Neutrophil (primary cell): ENCODE data around the gene CLCA4.

Experiments
- H3K27ac ChIP-seq: fragments of 200-600 bp; sonication (generic); 2 replicates; pipeline ENCODE4 v1.5.1; 2016; ENCODE audit warnings: mild to moderate bottlenecking, moderate library complexity
- H3K27me3 ChIP-seq: fragments of 200-600 bp; sonication (generic); 2 replicates; pipeline ENCODE4 v1.6.0; 2016; ENCODE audit warnings: mild to moderate bottlenecking
- H3K36me3 ChIP-seq: fragments of 200-600 bp; sonication (generic); 2 replicates; pipeline ENCODE4 v1.5.1; 2017
- H3K4me1 ChIP-seq, 2 experiments: fragments of 200-600 bp in 1 of 2; sonication (generic) in 1 of 2; 1 replicate in 1 of 2; 2 replicates in 1 of 2; pipeline versions ENCODE4 v1.5.1 to v1.6.1; 2013 to 2016; ENCODE audit warnings: low read depth in 1 of 2, low read length in 1 of 2, mild to moderate bottlenecking in 1 of 2, moderate library complexity in 1 of 2; ENCODE audit not compliant: control insufficient read depth in 1 of 2, insufficient read depth in 1 of 2
- H3K4me3 ChIP-seq, 2 experiments: fragments of 200-600 bp in 1 of 2; sonication (generic) in 1 of 2; 1 replicate in 1 of 2; 2 replicates in 1 of 2; pipeline ENCODE4 v1.5.1; 2013 to 2016; ENCODE audit warnings: low read depth in 1 of 2, low read length in 1 of 2, mild to moderate bottlenecking in 1 of 2, moderate library complexity in 1 of 2
- H3K9me3 ChIP-seq: fragments of 200-600 bp; sonication (generic); 2 replicates; pipeline ENCODE4 v1.5.1; 2016
- CTCF ChIP-seq: fragments of 200-600 bp; sonication (generic); IDR thresholded peaks from 2 replicates; pipeline ENCODE4 v1.5.1; 2016; ENCODE audit warnings: antibody characterized with exemption

Gene CLCA4

DNA sequence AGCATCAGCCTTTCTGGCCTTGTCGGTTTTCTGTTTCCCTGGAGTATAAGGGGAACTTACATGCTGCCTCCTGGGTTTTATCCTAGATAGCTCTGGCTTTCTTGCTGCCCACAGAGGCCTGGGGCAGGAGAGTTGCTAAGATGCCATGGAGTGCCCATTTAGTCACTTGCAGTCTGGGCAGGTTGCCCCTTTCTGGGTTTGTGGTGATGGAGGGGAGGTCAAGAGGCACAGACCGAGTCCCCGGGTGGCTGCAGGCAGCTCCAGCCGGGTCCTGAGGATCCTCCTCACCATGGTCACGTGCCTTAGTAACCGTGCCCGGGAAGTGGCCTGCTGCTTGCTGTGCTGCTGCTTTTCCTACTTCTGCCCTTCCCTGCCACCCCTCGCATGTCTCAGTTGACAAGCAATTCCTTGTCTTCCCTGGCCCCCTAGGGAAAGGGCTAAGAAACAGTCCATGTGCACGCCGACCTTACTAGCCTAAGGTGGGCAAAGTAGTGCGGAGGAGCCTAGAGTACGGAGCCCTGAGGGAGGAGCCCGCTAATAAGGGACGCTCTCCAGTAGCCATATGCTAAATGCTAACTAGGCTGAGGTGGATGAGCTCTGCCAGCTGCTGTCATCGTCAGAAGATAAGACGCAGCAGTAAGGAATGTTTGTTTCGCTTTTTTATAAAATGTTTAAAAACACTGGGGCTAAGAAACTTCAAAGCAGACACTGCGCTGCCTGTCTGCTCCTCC is 43.3 kb upstream of the CLCA4 start:
- Histone ChIP-seq H3K4me3 (no peak overlapping the region), H3K36me3 (no peaks in the 10 kb centered on the region), H3K4me1 (peaks cover 0 to 13% of the 10 kb centered on the region in 2 experiments), H3K9me3 (no peaks in the 10 kb centered on the region), H3K27ac (no peak overlapping the region), H3K27me3 (peaks cover 10% of the 10 kb centered on the region)
- TF ChIP-seq CTCF, result no peak

DNA sequence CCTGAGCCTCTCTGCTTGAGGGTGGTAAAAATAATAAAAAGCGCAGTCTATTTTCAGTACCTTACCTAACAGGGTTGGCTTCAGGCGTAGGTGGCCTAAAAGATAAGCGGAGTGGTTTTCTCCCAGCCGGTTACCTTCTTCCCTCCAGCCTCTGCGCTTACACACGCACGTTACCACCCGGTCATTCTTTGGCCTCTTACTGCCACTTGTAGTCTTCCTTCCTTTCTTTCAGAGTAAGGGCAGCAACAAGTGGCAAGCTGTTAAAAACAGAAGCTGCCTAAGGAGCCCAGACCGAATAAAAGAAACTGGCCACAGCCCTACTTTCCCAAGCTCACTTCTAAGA is 42.8 kb upstream of the CLCA4 start:
- H3K4me1 ChIP-seq, result peaks cover 0 to 13% of the 10 kb centered on the region in 2 experiments
- no peak for TF ChIP-seq CTCF
- H3K27ac ChIP-seq, result no peak overlapping the region
- peaks cover 10% of the 10 kb centered on the region for H3K27me3 ChIP-seq
- no peaks in the 10 kb centered on the region for H3K36me3 ChIP-seq
- H3K4me3 ChIP-seq, result no peak overlapping the region
- no peaks in the 10 kb centered on the region for H3K9me3 ChIP-seq

GRCh38 chr1:86504895-86505563 is 41.8 kb upstream of the CLCA4 start:
- Histone ChIP-seq H3K9me3 (no peaks in the 10 kb centered on the region), H3K27me3 (peaks cover 10% of the 10 kb centered on the region), H3K36me3 (no peaks in the 10 kb centered on the region), H3K4me3 (no peak overlapping the region), H3K27ac (no peak overlapping the region), H3K4me1 (peaks cover 0 to 13% of the 10 kb centered on the region in 2 experiments)
- TF ChIP-seq CTCF, result no peak

GRCh38 chr1:86505564-86505902 is 41.3 kb upstream of the CLCA4 start:
- Histone ChIP-seq H3K36me3 (no peaks in the 10 kb centered on the region), H3K27ac (no peak overlapping the region), H3K4me3 (no peak overlapping the region), H3K4me1 (peaks cover 0 to 13% of the 10 kb centered on the region in 2 experiments), H3K27me3 (peaks cover 10% of the 10 kb centered on the region), H3K9me3 (no peaks in the 10 kb centered on the region)
- TF ChIP-seq CTCF, result no peak

- Histone ChIP-seq H3K9me3 (no peaks in the 10 kb centered on the region), H3K27me3 (peaks cover 10% of the 10 kb centered on the region), H3K36me3 (no peaks in the 10 kb centered on the region), H3K4me3 (no peak overlapping the region), H3K4me1 (peaks cover 0 to 10% of the 10 kb centered on the region in 2 experiments), H3K27ac (no peak overlapping the region)
- no peak for TF ChIP-seq CTCF
Measured at GRCh38 chr1:86507935-86508582, 38.8 kb upstream of the CLCA4 start.
